ENCODE data around the gene FHL3. TPM values are rescaled to one million over a fixed set of nuclear protein-coding genes. Genes with fewer than 3 reads are reported as not detected.

FHL3 gene
- total and polyA plus RNA-seq, 8 donors = 14.8 to 34.4 (median 17.8) TPM

DNA sequence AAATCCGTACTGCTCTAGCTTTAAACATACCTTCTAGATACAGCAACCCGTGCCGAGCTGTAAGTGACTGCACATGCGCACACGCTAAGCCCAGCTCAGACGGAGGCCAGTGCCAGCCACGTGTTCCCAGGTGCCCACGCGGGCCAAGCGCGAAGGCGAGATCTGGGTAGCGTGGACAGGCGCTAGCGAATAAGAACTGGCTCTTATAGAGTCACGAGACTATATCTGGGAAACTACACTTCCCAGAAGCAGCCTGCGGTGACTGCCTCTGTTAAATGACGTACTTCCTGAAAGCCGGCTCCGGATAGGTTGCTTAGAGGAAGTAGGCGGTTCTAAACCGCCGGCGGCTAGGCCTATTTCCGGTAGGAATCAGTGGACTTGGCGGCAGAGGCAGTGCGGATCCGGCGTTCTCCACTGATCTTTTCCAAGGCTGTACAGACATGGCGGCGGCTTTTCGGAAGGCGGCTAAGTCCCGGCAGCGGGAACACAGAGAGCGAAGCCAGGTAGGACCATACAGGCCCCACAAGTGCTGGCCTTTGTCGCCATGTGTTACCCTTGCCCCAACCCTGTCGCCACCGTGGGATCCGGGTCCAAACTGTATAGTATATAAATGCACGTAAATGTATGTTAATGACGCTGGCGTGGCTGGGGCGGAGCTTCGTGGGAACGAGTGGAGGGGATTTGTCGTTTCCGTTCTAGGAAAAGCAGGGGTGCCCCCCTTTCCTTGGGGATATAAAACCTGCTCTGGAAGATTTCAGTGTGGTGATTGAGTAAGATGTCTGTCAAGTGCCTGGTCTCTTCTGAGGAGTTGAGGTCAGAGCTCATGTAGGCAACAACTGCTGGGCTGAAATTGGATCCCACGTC lies 7.3 kb upstream of the FHL3 start, which contains the start of gene UTP11:
Gene UTP11 (plus strand): TSS at position 372 of the 864 bp plus-strand sequence. CDS start 69 bp downstream, at position 441.
- H3K4me3 ChIP-seq = peak within 1 kb of the TSS; percentile 65 to 83
- intact Hi-C loops (cut with DNase I) = no loop called here
- ATAC-seq = peak; percentile 98
- no peaks in the 10 kb centered on the region for H3K27me3 ChIP-seq
- H3K27ac ChIP-seq = peak within 1 kb of the TSS; percentile 89 to 95
- H3K9me3 ChIP-seq = no peaks in the 10 kb centered on the region
- TF ChIP-seq, protein P1, sequence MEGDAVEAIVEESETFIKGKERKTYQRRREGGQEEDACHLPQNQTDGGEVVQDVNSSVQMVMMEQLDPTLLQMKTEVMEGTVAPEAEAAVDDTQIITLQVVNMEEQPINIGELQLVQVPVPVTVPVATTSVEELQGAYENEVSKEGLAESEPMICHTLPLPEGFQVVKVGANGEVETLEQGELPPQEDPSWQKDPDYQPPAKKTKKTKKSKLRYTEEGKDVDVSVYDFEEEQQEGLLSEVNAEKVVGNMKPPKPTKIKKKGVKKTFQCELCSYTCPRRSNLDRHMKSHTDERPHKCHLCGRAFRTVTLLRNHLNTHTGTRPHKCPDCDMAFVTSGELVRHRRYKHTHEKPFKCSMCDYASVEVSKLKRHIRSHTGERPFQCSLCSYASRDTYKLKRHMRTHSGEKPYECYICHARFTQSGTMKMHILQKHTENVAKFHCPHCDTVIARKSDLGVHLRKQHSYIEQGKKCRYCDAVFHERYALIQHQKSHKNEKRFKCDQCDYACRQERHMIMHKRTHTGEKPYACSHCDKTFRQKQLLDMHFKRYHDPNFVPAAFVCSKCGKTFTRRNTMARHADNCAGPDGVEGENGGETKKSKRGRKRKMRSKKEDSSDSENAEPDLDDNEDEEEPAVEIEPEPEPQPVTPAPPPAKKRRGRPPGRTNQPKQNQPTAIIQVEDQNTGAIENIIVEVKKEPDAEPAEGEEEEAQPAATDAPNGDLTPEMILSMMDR (IDR thresholded peaks at IDR 0.05) = no peak
- peaks cover 15 to 57% of the 10 kb centered on the region in 2 donors for H3K4me1 ChIP-seq
- peaks cover 0 to 22% of the 10 kb centered on the region in 2 donors for H3K36me3 ChIP-seq
- peak; percentile 94 to 98 (median 95) for DNase-seq

DNA sequence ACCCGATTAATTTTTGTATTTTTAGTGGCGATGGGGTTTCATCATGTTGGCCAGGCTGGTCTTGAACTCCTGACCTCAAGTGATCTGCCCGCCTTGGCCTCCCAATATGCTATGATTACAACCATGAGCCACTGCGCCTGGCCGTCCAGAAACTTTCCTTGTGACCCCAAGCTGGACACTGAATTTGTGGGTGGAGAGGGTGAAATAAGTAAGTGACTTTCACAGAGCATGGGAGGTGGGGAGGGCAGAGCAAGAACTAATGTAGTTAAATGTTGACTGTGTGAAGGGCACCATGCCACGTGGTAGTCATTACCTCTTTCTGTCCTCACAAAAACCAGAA lies 4.5 kb upstream of the FHL3 start:
- Histone ChIP-seq H3K27me3 (no peaks in the 10 kb centered on the region), H3K36me3 (peaks cover 0 to 6% of the 10 kb centered on the region in 2 donors), H3K27ac (no peak overlapping the region), H3K9me3 (no peaks in the 10 kb centered on the region), H3K4me1 (peaks cover 15 to 41% of the 10 kb centered on the region in 2 donors), H3K4me3 (no peak overlapping the region)
- no peak for ATAC-seq
- TF ChIP-seq, protein P1 (IDR thresholded peaks at IDR 0.05) = no peak
- intact Hi-C loops (cut with DNase I) = no loop called here
- DNase-seq = no peak

DNA sequence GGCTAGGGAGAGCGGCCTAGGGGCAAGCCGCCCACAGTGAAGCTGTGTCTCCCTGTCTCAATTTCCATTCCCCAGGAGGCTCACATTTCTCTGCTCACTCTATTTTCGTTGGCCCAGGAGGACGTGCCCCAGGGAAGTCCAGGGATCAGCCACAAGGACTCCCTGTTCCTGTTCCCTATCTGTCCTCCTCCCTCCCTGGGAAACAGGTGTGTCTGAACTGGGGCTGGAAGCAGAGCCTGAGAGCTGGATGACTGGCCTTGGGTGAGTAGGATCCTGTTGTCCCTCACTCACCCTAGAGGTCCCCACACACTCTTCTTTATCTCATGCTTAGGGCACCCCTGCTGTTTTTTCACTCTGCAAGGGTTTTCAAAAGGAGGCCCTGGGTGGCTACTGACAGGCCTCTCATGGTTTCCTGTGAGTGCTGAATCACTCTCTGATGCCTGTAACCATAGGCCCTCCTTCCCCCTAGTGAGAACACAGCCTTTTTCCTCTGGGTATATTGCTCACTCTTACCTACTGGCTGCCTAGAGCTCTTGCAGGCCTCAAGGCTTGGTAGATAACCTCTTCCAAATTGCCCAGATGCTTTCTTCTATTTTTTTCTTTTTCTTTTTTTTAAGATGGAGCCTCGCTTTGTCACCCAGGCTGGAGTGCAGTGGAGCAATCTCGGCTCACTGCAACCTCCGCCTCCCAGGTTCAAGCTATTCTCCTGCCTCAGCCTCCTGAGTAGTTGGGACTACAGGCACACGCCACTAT lies 4.0 kb upstream of the FHL3 start:
- no peaks in the 10 kb centered on the region for H3K9me3 ChIP-seq
- TF ChIP-seq, protein P1 (IDR thresholded peaks at IDR 0.05) = no peak

DNA sequence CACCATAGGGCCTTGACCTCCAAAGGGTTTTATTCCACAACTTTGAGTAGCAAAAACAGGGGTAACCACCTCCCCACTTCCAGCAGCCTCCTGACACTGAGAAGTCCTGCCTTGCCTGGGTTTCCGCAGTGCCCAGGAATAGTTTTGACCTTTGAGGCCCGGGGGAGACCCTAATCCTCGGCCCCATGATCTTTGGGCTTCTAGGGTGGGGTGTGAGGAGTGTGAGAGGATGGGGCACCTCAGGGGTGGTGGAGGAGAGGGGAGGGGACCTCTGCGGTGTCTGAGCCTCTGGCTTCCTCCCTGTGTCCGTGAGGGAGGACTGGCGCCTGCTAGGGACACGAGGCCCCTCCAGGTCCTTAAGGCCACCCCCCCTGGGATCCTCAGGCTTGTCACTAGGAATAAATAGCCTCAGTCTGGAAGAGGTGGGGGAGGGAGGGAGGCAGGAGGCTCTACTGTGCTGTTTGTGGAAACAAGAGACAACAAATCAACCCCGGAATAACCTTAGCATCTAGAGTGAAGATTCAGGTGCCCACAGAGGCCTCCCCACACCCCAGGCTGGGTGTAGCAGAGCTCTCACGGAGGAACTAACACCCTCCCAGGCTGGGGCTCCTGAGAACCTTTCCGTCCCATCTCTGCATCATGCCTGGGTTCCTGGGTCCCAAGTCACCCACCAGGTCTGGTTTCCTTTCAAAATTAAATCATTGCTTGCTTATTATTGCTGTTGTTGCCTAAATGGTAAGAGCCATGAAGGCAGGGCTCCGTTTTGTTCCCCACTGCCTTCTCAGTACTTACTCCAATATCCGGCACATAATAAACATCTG lies 904 bp upstream of the FHL3 start:
- Histone ChIP-seq H3K4me3 (peak overlapping the region in 1 of 2 donors; percentile 71), H3K36me3 (no peaks in the 10 kb centered on the region), H3K9me3 (no peaks in the 10 kb centered on the region), H3K4me1 (peaks cover 16 to 54% of the 10 kb centered on the region in 2 donors), H3K27me3 (no peaks in the 10 kb centered on the region), H3K27ac (peak overlapping the region; percentile 23 to 76)
- intact Hi-C loops (cut with DNase I) = no loop called here
- TF ChIP-seq, protein P1 (IDR thresholded peaks at IDR 0.05) = no peak
- DNase-seq = no peak
- no peak for ATAC-seq

More for the DNA sequence above, 4.0 kb upstream of the FHL3 start:
- ATAC-seq (no peak), DNase-seq (peak in 1 of 4 donors; percentile 18)
- Histone ChIP-seq H3K4me1 (peaks cover 16 to 38% of the 10 kb centered on the region in 2 donors), H3K27me3 (no peaks in the 10 kb centered on the region), H3K36me3 (peaks cover 0 to 2% of the 10 kb centered on the region in 2 donors), H3K4me3 (no peak overlapping the region), H3K27ac (peak overlapping the region in 1 of 2 donors; percentile 69)
- intact Hi-C loops (cut with DNase I) = no loop called here

Measured in left lung (tissue), 10 donors.